Measurements from ENCODE around the gene LIMCH1.
"Not testable (repeated sequence)": the region's sequence is repeated elsewhere in the genome, so short reads cannot be mapped to it uniquely, and the experiment has no call there.

The LIMCH1 gene

GRCh38 chr4:41646862-41647261 lies 108.9 kb downstream of the LIMCH1 start:
- no peak for DNase-seq

GRCh38 chr4:41647383-41647782 lies 109.4 kb downstream of the LIMCH1 start:
- DNase-seq: no peak

GRCh38 chr4:41651150-41651549 lies 113.2 kb downstream of the LIMCH1 start:
- DNase-seq: not testable (repeated sequence)

GRCh38 chr4:41652971-41653370 lies 115.0 kb downstream of the LIMCH1 start:
- DNase-seq: no peak

- DNase-seq: no peak
Observed at GRCh38 chr4:41653523-41653922, 115.6 kb downstream of the LIMCH1 start.

- DNase-seq: no peak
Observed at GRCh38 chr4:41655177-41655576, 117.2 kb downstream of the LIMCH1 start.

GRCh38 chr4:41656106-41656505 lies 118.1 kb downstream of the LIMCH1 start:
- DNase-seq: no peak

GRCh38 chr4:41656572-41657520 lies 118.9 kb downstream of the LIMCH1 start:
- no peak for DNase-seq

GRCh38 chr4:41657561-41657960 lies 119.6 kb downstream of the LIMCH1 start:
- DNase-seq: no peak

- no peak for DNase-seq
Observed at GRCh38 chr4:41658163-41658562, 120.2 kb downstream of the LIMCH1 start.

- no peak for DNase-seq
Observed at GRCh38 chr4:41660352-41660751, 122.4 kb downstream of the LIMCH1 start.

GRCh38 chr4:41661442-41662076 lies 123.6 kb downstream of the LIMCH1 start:
- peak; percentile 54 for DNase-seq

GRCh38 chr4:41665636-41666207 lies 127.8 kb downstream of the LIMCH1 start:
- DNase-seq: no peak

GRCh38 chr4:41668024-41668423 lies 130.1 kb downstream of the LIMCH1 start:
- no peak for DNase-seq

GRCh38 chr4:41670530-41670929 lies 132.6 kb downstream of the LIMCH1 start:
- peak; percentile 39 for DNase-seq

- DNase-seq: peak; percentile 66
Observed at GRCh38 chr4:41670982-41671381, 133.0 kb downstream of the LIMCH1 start.

GRCh38 chr4:41678086-41678816 lies 140.3 kb downstream of the LIMCH1 start:
- no peak for DNase-seq

- no peak for DNase-seq
Observed at GRCh38 chr4:41678951-41679350, 141.0 kb downstream of the LIMCH1 start.

GRCh38 chr4:41679991-41680390 lies 142.0 kb downstream of the LIMCH1 start:
- DNase-seq: no peak

- DNase-seq: no peak
Observed at GRCh38 chr4:41681054-41681453, 143.1 kb downstream of the LIMCH1 start.

- DNase-seq: no peak
Observed at GRCh38 chr4:41683326-41683725, 145.4 kb downstream of the LIMCH1 start.

- no peak for DNase-seq
Observed at GRCh38 chr4:41686893-41687292, 148.9 kb downstream of the LIMCH1 start.

GRCh38 chr4:41687971-41688370 lies 150.0 kb downstream of the LIMCH1 start:
- DNase-seq: no peak
